ENCODE measurements around the gene GRIN1. TPM values are rescaled to one million over a fixed set of nuclear protein-coding genes. Genes with fewer than 3 reads are reported as not detected.

GRIN1 gene
- total and polyA plus RNA-seq, 2 of the 13 experiments (the other 11 are each of a cell fraction or from before 2014, with no cell fraction given), result 0.13 TPM; not detected in 1

- TF ChIP-seq NFAT5 (CRISPR knock-in tag; IDR thresholded peaks at IDR 0.05) (no peak), ZNF383 (CRISPR knock-in tag; IDR thresholded peaks at IDR 0.05; ENCODE audit: borderline replicate concordance) (no peak), ZFX (CRISPR knock-in tag; IDR thresholded peaks at IDR 0.05; ENCODE audit: low read depth) (0 out of 2 replicates have a peak, but pooled peaks have one; percentile 3), ZNF3 (CRISPR knock-in tag; IDR thresholded peaks at IDR 0.05) (no peak), FOXC1 (CRISPR knock-in tag; IDR thresholded peaks at IDR 0.05; ENCODE audit: borderline replicate concordance) (no peak), ISL2 (CRISPR knock-in tag; IDR thresholded peaks at IDR 0.05) (no peak), REPIN1 (CRISPR knock-in tag; IDR thresholded peaks at IDR 0.05; ENCODE audit: borderline replicate concordance, low read depth) (no peak), CBX1 (IDR thresholded peaks at IDR 0.05; ENCODE audit: low read depth) (no peak), ZNF274 (CRISPR knock-in tag; IDR thresholded peaks at IDR 0.05) (no peak), MTA1 (CRISPR knock-in tag; IDR thresholded peaks at IDR 0.05; ENCODE audit: borderline replicate concordance) (no peak), DBP (CRISPR knock-in tag; IDR thresholded peaks at IDR 0.05; ENCODE audit: not compliant biosample characterization) (no peak), ZNF510 (CRISPR knock-in tag; IDR thresholded peaks at IDR 0.05; ENCODE audit: low read depth) (no peak), RBM22 (optimal IDR thresholded peaks at IDR 0.05; ENCODE audit: low read length) (no peak), STAG1 (CRISPR knock-in tag; IDR thresholded peaks at IDR 0.05) (no peak), KMT2B (CRISPR knock-in tag; IDR thresholded peaks at IDR 0.05) (no peak), FOXO4 (CRISPR knock-in tag; conservative IDR thresholded peaks at IDR 0.05) (no peak), PRPF4 (IDR thresholded peaks at IDR 0.05; ENCODE audit: low read depth, low read length, poor library complexity, severe bottlenecking) (no peak), BRCA1 (CRISPR knock-in tag; IDR thresholded peaks at IDR 0.05) (no peak), RFXANK (CRISPR knock-in tag; IDR thresholded peaks at IDR 0.05) (no peak), STAT5B (CRISPR knock-in tag; IDR thresholded peaks at IDR 0.05) (no peak), HIC2 (CRISPR knock-in tag; IDR thresholded peaks at IDR 0.05; ENCODE audit: low read depth) (0 out of 2 replicates have a peak, but pooled peaks have one; percentile 20), MED8 (CRISPR knock-in tag; IDR thresholded peaks at IDR 0.05; ENCODE audit: insufficient replicate concordance) (no peak), SAP130 (CRISPR knock-in tag; IDR thresholded peaks at IDR 0.05; ENCODE audit: low read depth) (peak; percentile 16; the same call in 1 of the 2 replicates), ZNF605 (CRISPR knock-in tag; IDR thresholded peaks at IDR 0.05) (no peak)
These were observed 59.9 kb downstream of the GRIN1 start (continued) for GRCh38 chr9:137198902-137199283.

Data from HepG2 (cell line).